Measurements from ENCODE around the gene CDAN1.

Gene CDAN1

DNA sequence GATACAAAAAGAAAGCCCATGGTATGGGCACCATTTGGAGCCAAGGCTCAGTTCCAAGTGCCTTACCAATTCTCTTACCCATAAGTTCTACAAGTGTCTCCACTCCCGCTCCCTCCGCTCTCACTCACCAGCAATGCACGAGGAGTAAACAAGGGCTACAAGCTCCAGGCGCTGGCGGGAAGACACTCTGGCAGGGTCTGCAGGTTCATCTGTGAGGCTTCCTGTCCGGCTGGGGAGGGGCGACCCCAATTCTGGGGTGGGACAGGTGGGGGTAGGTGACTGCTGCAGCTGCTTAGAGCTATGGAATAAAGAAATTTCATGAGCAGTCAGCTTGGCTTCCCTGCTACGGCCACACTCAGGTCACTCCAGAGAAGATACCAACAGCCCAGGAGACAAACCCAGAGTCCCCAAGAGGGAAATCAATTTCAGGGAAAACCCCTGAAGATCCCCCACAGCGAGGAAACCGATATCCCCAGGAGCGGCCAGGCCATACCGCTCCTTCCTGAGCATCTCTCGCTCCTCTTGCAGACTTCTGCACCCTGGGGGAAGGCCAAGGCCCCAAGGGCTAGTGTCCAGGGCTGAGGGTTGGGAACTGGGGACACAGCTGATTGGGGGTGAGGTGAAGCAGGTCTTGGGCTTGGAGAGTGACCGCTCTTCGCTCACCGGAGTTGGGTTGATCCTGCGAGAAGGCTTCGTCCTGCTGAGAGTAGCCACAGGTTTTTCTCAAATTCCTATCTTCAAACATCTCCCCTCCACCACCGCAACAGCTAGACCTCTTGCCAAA is 1.4 kb downstream of the CDAN1 start:
- no peak for DNase-seq (ENCODE audit: insufficient read length, low spot score)
- FAIRE-seq = no peak

DNA sequence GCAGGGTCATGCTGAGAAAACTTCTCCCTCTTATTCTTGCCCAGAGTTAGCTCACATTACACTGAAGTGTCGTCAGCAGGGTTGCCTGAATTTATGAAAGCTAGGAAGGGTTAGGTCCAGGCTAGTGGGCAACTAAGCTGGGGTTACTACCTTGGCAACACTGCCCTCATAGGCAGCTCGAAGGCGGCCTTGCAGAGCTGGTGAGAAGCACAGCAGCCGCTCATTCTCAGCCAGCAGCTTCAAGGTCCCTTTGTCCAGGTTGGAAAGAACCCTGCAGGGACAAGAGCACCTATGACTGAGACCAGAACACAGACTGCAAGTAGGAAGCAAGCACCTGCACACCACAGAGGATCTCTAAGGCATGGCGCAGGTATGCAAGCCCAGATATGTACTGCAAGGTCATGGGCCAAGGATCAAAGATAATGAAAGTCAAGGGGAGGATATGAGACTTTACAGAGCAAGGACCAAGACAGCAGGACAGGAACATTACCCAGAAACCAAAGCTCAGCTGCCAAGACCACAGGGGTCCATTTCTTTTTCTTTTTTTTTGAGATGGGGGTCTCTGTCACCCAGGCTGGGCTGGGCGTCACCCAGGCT is 2.8 kb downstream of the CDAN1 start:
- DNase-seq (ENCODE audit: insufficient read length, low spot score) (no peak), FAIRE-seq (no peak)

- DNase-seq (ENCODE audit: insufficient read length, low spot score) = no peak
- no peak for FAIRE-seq
Measured at GRCh38 chr15:42733027-42733426, 3.9 kb downstream of the CDAN1 start.

- DNase-seq (ENCODE audit: insufficient read length, low spot score) (no peak), FAIRE-seq (no peak)
Measured at GRCh38 chr15:42732095-42732827, 4.7 kb downstream of the CDAN1 start.

- no peak for DNase-seq (ENCODE audit: insufficient read length, low spot score)
- FAIRE-seq = no peak
Measured at GRCh38 chr15:42731461-42731860, 5.5 kb downstream of the CDAN1 start.

DNA sequence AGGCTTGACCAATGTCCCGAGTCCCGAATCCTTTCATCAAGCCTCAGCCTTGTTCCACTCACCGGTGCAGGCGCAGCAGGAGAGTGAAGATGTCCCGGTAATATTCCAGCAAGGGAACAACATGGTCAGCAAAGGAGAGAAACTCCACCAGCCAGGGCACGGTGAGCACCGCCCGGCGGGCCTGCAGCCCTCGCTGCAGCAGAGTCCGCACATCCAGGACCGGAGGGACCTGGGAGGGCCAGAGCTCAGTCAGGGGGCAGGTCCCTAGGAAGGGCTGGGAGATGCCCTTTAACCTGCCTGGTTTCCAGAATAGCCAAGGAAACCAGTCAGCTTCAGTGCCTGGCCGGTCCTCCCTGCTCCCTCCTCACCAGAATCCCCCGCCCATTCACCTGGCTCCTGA is 6.4 kb downstream of the CDAN1 start:
- DNase-seq (ENCODE audit: insufficient read length, low spot score) (no peak), FAIRE-seq (no peak)

DNA sequence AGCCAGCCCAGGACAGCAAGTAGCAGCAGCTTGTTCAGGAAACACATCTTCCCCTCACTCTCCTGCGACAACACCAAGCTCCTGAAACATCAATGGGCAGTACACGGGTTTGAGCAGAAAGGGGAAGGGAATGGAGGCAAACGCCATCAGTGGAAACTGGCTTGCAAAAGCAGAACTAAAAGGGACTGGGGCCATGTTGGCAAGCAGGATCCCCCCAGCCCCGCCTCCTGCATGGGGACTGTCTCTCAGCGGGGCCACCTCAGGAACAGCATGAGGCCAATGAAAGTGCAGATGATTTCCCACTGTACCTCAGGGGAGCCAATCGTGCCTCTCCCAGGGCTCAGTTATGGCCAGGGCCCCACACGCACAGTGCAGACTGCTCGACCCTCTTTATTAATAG is 6.8 kb downstream of the CDAN1 start:
- FAIRE-seq (no peak), DNase-seq (ENCODE audit: insufficient read length, low spot score) (no peak)

- no peak for FAIRE-seq
Measured at GRCh38 chr15:42729409-42729808, 7.5 kb downstream of the CDAN1 start.

GRCh38 chr15:42728972-42729371 is 8.0 kb downstream of the CDAN1 start:
- FAIRE-seq = no peak

More at GRCh38 chr15:42729409-42729808, 7.5 kb downstream of the CDAN1 start:
- no peak for DNase-seq (ENCODE audit: insufficient read length, low spot score)

GRCh38 chr15:42728560-42728959 is 8.4 kb downstream of the CDAN1 start:
- no peak for DNase-seq (ENCODE audit: insufficient read length, low spot score)

More at GRCh38 chr15:42728972-42729371, 8.0 kb downstream of the CDAN1 start:
- no peak for DNase-seq (ENCODE audit: insufficient read length, low spot score)

DNA sequence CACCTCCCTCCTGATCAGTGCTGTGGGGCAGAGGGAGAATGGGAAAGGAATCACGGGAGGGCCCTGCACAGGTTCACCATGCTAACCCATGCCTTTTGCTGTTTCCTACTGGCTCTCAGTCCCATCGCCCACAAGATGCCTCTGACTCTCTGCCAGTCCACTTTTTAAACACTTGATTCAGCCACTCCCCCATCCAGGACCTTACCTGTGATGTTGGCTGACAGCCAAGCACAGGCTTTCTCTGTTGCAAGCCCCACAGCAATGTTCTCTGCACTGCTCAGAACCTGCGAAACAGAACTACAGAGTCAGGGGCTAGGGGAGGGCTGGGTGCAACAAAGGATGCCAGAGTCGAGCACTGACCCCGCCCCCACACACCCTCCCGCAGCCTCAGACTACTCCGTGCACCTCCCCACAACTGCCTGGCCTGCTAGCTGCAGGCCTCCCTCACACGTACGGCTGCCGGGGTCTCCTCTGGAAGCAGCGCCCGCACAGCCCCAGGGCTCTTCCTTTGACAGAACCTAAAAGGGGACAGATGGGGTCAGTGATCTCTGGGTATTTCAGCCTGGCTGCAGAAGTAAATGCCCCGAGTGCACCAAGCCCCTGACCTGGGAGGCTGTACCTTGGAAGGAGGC is 9.1 kb downstream of the CDAN1 start:
- DNase-seq (ENCODE audit: insufficient read length, low spot score) (no peak), FAIRE-seq (no peak)

More at GRCh38 chr15:42728560-42728959, 8.4 kb downstream of the CDAN1 start:
- no peak for FAIRE-seq

- no peak for FAIRE-seq
- no peak for DNase-seq (ENCODE audit: insufficient read length, low spot score)
Measured at GRCh38 chr15:42726114-42726513, 10.8 kb downstream of the CDAN1 start.

GRCh38 chr15:42725331-42725903 is 11.5 kb downstream of the CDAN1 start:
- FAIRE-seq (no peak), DNase-seq (ENCODE audit: insufficient read length, low spot score) (no peak)

DNA sequence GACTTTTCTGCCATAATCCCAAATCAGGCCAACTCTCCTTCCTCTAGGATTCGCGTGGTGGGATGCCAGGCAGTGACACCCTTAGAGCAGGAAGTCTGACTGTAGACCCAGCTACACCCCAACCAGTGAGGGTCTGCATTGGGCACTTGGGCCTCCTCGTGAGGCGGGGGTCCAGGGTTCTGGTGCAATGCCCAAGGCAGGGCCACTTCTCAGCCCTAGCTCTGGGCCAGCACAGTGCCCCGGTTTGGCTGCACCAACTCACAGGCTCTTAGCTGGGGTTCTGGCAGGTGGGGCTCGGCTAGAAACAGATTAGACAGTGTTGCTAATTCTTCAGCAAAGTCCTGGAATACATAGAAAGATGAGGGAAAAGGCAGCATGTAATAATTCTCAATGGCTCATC is 12.7 kb downstream of the CDAN1 start:
- FAIRE-seq = no peak
- no peak for DNase-seq (ENCODE audit: insufficient read length, low spot score)

DNA sequence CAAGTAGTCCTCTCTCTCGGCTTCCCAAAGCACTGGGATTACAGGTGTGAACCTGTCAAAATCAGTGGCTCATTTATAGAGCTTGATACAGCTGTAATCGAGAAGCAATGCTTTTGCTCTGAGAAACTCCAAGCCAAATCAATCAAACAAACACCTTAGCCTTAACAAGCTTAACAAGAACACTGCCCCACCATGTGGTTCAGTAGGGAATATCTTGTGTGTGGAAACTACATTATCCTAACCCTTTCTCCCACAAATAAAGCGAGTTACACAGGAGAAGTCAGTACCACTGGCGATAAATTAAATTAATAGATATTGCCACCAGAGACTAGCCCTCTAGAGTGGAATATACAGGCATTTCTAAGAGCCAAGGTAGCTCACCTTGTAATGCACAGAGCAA is 13.9 kb downstream of the CDAN1 start:
- DNase-seq (ENCODE audit: insufficient read length, low spot score) = no peak
- no peak for FAIRE-seq

- FAIRE-seq = no peak
- DNase-seq (ENCODE audit: insufficient read length, low spot score) = no peak
Measured at GRCh38 chr15:42721916-42722315, 15.0 kb downstream of the CDAN1 start.

DNA sequence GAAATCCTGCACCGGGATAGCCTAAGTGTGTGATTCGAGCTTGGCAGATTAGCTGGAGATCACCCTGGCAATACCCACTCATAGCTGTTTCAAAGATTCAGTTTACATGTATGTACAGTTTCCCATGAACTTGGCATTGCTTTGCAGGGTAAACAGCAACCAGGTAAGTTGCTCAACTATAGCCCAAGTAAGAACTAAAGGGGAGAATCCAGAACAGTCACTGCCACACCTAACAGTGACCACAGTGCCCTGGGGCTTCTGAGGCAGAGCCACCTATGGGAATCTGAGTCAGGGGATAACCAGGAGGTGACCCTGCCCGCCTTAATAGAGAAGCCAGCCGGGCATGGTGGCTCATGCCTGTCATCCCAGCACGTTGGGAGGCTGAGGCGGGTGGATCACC is 15.9 kb downstream of the CDAN1 start:
- no peak for FAIRE-seq
- no peak for DNase-seq (ENCODE audit: insufficient read length, low spot score)

- no peak for DNase-seq (ENCODE audit: insufficient read length, low spot score)
- no peak for FAIRE-seq
Measured at GRCh38 chr15:42720071-42720470, 16.9 kb downstream of the CDAN1 start.

GRCh38 chr15:42719043-42719442 is 17.9 kb downstream of the CDAN1 start:
- no peak for DNase-seq (ENCODE audit: insufficient read length, low spot score)
- FAIRE-seq = no peak

GRCh38 chr15:42716626-42717025 is 20.3 kb downstream of the CDAN1 start:
- DNase-seq (ENCODE audit: insufficient read length, low spot score) = no peak
- FAIRE-seq = no peak

DNA sequence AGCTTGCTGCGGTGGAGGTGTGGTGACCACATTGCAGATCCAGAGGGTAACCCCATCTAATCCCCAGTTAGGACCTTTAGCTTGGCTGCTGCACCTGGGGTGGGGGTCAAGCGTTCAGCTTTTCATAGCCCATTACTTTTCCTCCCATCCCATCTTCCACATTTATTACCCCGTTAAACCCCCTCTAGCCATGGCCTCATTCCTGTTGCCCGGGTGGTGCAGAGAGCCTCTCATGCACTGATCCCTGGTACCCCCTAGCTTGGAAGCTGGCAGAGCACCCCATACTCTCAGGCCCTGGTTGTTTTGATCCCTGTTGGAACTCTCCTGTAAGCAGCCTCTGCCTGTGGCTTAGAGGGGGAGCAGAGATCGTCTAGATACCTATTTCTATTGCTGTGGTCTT is 20.8 kb downstream of the CDAN1 start:
- no peak for FAIRE-seq
- no peak for DNase-seq (ENCODE audit: insufficient read length, low spot score)

Measured in HTR-8/SVneo (cell line).